T1000 (cell line): Measurements from ENCODE around the gene ALOX12B.
"Not testable (repeated sequence)": the region's sequence is repeated elsewhere in the genome, so short reads cannot be mapped to it uniquely, and the experiment has no call there.

Experiments
- DNase-seq: peaks from one replicate; lab custom pipeline; 2025; ENCODE audit warnings: mixed read lengths; lab: John Stamatoyannopoulos, UW

ALOX12B gene

GRCh38 chr17:8082292-8082691 lies 5.2 kb downstream of the ALOX12B start:
- DNase-seq: no peak

GRCh38 chr17:8081876-8082275 lies 5.6 kb downstream of the ALOX12B start:
- no peak for DNase-seq

- no peak for DNase-seq
Observed at GRCh38 chr17:8080799-8081219, 6.7 kb downstream of the ALOX12B start.

- no peak for DNase-seq
Observed at GRCh38 chr17:8080208-8080798, 7.2 kb downstream of the ALOX12B start.

- DNase-seq: peak; percentile 69
Observed at GRCh38 chr17:8079291-8080207, 8.0 kb downstream of the ALOX12B start.

- not testable (repeated sequence) for DNase-seq
Observed at GRCh38 chr17:8077939-8078338, 9.6 kb downstream of the ALOX12B start.

GRCh38 chr17:8076502-8077266 lies 10.8 kb downstream of the ALOX12B start:
- no peak for DNase-seq

GRCh38 chr17:8075574-8076342 lies 11.8 kb downstream of the ALOX12B start:
- no peak for DNase-seq

GRCh38 chr17:8075081-8075480 lies 12.4 kb downstream of the ALOX12B start:
- DNase-seq: no peak

GRCh38 chr17:8074554-8074953 lies 13.0 kb downstream of the ALOX12B start:
- DNase-seq: no peak

- DNase-seq: no peak
Observed at GRCh38 chr17:8073627-8074484, 13.7 kb downstream of the ALOX12B start.

- DNase-seq: no peak
Observed at GRCh38 chr17:8072729-8073461, 14.6 kb downstream of the ALOX12B start.

GRCh38 chr17:8072341-8072728 lies 15.2 kb downstream of the ALOX12B start:
- no peak for DNase-seq

- no peak for DNase-seq
Observed at GRCh38 chr17:8071496-8071895, 16.0 kb downstream of the ALOX12B start.

- no peak for DNase-seq
Observed at GRCh38 chr17:8069587-8069860, 18.0 kb downstream of the ALOX12B start.

GRCh38 chr17:8068736-8069586 lies 18.6 kb downstream of the ALOX12B start:
- DNase-seq: no peak

- DNase-seq: no peak
Observed at GRCh38 chr17:8067806-8068205, 19.7 kb downstream of the ALOX12B start.

GRCh38 chr17:8066841-8067775 lies 20.4 kb downstream of the ALOX12B start:
- no peak for DNase-seq
